MM.1S (cell line): Measurements from ENCODE around the gene COL6A2.

Source experiments
- DNase-seq: peaks from one replicate; pipeline ENCODE4 v3.0.0-alpha.2; 2015
- H2AFZ ChIP-seq: fragments of 300-600 bp; sonication (generic); 2 replicates; pipeline ENCODE4 v1.6.0; 2016; ENCODE audit warnings: antibody characterized with exemption, low read length
- H3F3A ChIP-seq: fragments of 300-600 bp; sonication (generic); 2 replicates; pipeline ENCODE4 v1.6.1; 2016; ENCODE audit warnings: mild to moderate bottlenecking, antibody characterized with exemption, low read length, moderate library complexity, mixed read lengths; ENCODE audit not compliant: insufficient read depth
- H3K27ac ChIP-seq: fragments of 300-600 bp; sonication (generic); 2 replicates; pipeline ENCODE4 v1.5.1; 2016; ENCODE audit warnings: mild to moderate bottlenecking, low read length
- H3K27me3 ChIP-seq: fragments of 300-600 bp; sonication (generic); replicated peaks from 2 replicates; pipeline ENCODE4 v1.6.0; 2016; ENCODE audit warnings: low read length; ENCODE audit not compliant: insufficient read depth
- H3K36me3 ChIP-seq: fragments of 300-600 bp; sonication (generic); replicated peaks from 2 replicates; pipeline ENCODE4 v1.6.1; 2016; ENCODE audit warnings: mild to moderate bottlenecking, low read length, mixed read lengths; ENCODE audit not compliant: insufficient read depth
- H3K4me1 ChIP-seq: fragments of 300-600 bp; sonication (generic); 2 replicates; pipeline ENCODE4 v1.6.1; 2016; ENCODE audit warnings: low read length, mixed read lengths
- H3K4me2 ChIP-seq: fragments of 300-600 bp; sonication (generic); 2 replicates; pipeline ENCODE4 v1.6.0; 2016; ENCODE audit warnings: low read depth, low read length
- H3K4me3 ChIP-seq: fragments of 300-600 bp; sonication (generic); 2 replicates; pipeline ENCODE4 v1.5.1; 2016; ENCODE audit warnings: low read length, mixed read lengths
- H3K79me2 ChIP-seq: fragments of 300-600 bp; sonication (generic); 2 replicates; pipeline ENCODE4 v1.6.1; 2016; ENCODE audit warnings: mixed run types, low read length, mixed read lengths
- H3K9ac ChIP-seq: fragments of 300-600 bp; sonication (generic); 2 replicates; pipeline ENCODE4 v1.6.1; 2016; ENCODE audit warnings: low read length, mixed read lengths
- H3K9me2 ChIP-seq: fragments of 300-600 bp; sonication (generic); replicated peaks from 2 replicates; pipeline ENCODE4 v1.6.1; 2016; ENCODE audit warnings: mild to moderate bottlenecking, low read length, mixed read lengths; ENCODE audit not compliant: insufficient read depth
- H3K9me3 ChIP-seq: fragments of 300-600 bp; sonication (generic); replicated peaks from 2 replicates; pipeline ENCODE4 v1.6.1; 2016; ENCODE audit warnings: mild to moderate bottlenecking, low read length, mixed read lengths; ENCODE audit not compliant: insufficient read depth
- H4K20me1 ChIP-seq: fragments of 300-600 bp; sonication (generic); 2 replicates; pipeline ENCODE4 v1.6.1; 2016; ENCODE audit warnings: mild to moderate bottlenecking, low read length, moderate library complexity, mixed read lengths; ENCODE audit not compliant: insufficient read depth
- EZH2 ChIP-seq: fragments of 300-600 bp; sonication (generic); optimal IDR thresholded peaks from 2 replicates; pipeline ENCODE3; 2017; ENCODE audit warnings: low read depth, mild to moderate bottlenecking, antibody characterized with exemption, low read length, mixed read lengths
- EZH2phosphoT487 ChIP-seq: fragments of 300-600 bp; sonication (generic); IDR thresholded peaks from 2 replicates; pipeline ENCODE4 v1.6.1; 2018; ENCODE audit warnings: antibody characterized with exemption, low read length
- TF ChIP-seq, protein P1 (sequence below): fragments of 300-600 bp; sonication (generic); IDR thresholded peaks from 2 replicates; pipeline ENCODE4 v1.5.1; 2016; ENCODE audit warnings: antibody characterized with exemption, low read length, mixed read lengths

COL6A2 gene

DNA sequence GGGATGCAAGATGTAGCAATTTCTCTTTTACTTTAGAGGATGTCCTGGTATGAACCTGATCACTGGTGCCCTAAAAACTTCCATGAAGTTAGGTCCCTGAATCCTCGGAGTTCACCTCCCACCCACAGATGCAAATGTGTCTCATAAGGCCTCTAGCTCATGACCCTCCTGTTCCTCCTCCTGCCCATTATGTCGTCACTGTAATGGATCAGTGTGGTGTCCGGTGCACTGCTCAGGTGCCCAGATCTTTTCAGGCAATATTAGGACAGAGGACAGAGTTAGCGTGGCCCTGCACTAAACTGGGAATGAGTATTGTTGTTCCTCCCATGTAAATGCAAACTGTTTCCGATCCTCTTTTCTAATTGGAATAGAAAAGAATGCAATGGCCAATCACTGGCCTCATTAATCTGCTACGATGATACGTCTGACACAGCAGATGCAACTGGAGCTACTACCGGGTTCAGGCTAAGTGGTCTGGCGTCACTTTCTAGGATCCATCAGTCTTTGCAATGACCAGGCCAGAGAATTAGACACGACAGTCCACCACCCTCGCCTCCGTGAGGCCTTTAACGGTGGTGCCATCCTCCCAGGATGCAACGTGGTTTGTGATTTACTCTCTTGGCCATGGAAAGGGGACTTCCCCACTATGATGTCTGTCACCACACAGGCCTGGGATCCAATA, 3.4 kb upstream of the COL6A2 start:
- Histone ChIP-seq H3K9me3 (no peaks in the 10 kb centered on the region), H4K20me1 (no peaks in the 10 kb centered on the region), H3K27me3 (peaks cover 66% of the 10 kb centered on the region), H2AFZ (no peak overlapping the region), H3K9me2 (no peaks in the 10 kb centered on the region), H3K4me2 (no peak overlapping the region), H3K4me1 (no peaks in the 10 kb centered on the region), H3K27ac (no peak overlapping the region), H3K4me3 (no peak overlapping the region), H3K79me2 (no peaks in the 10 kb centered on the region), H3F3A (no peaks in the 10 kb centered on the region), H3K9ac (no peak overlapping the region), H3K36me3 (no peaks in the 10 kb centered on the region)
- DNase-seq, result no peak
- TF ChIP-seq EZH2phosphoT487 (no peak), EZH2 (no peak)
- TF ChIP-seq, protein P1, sequence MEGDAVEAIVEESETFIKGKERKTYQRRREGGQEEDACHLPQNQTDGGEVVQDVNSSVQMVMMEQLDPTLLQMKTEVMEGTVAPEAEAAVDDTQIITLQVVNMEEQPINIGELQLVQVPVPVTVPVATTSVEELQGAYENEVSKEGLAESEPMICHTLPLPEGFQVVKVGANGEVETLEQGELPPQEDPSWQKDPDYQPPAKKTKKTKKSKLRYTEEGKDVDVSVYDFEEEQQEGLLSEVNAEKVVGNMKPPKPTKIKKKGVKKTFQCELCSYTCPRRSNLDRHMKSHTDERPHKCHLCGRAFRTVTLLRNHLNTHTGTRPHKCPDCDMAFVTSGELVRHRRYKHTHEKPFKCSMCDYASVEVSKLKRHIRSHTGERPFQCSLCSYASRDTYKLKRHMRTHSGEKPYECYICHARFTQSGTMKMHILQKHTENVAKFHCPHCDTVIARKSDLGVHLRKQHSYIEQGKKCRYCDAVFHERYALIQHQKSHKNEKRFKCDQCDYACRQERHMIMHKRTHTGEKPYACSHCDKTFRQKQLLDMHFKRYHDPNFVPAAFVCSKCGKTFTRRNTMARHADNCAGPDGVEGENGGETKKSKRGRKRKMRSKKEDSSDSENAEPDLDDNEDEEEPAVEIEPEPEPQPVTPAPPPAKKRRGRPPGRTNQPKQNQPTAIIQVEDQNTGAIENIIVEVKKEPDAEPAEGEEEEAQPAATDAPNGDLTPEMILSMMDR, result no peak

DNA sequence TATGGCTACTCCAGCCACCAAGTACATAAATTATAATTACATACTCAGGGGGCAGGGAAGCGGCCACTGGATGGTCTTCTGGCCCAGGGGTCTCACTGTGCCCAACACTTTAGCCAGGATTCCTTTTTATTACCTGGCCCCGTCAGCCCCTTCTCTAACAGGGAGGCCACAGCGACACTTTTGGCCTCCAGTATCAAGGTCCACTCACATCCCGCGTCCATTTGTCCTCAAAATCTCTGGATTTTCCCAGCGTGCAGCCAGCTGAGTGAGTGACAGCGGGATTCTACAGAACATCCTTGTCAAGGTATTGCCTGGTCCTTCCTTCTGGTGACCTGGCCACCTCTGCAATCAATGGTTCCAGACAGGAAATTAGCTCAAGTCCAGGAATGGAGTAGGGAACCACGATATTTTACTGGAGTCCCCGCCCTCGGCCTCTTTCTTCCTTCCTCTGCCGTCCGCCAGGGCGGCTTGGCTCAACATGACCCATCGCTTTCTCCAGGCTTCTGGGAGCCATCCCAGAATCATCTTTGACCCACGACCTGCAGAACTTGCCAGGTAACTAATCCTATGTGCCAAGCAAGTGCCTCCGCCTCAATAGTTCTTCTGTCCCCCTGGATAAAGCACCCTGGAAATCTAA, 2.7 kb upstream of the COL6A2 start:
- no peaks in the 10 kb centered on the region for H3F3A ChIP-seq
- H2AFZ ChIP-seq, result no peak overlapping the region
- no peaks in the 10 kb centered on the region for H3K36me3 ChIP-seq
- no peak for DNase-seq
- no peaks in the 10 kb centered on the region for H3K9me2 ChIP-seq
- H3K9me3 ChIP-seq, result no peaks in the 10 kb centered on the region
- H3K4me2 ChIP-seq, result no peak overlapping the region
- H3K27ac ChIP-seq, result no peak overlapping the region
- H3K9ac ChIP-seq, result no peak overlapping the region
- H3K27me3 ChIP-seq, result peaks cover 68% of the 10 kb centered on the region
- no peak overlapping the region for H3K4me3 ChIP-seq
- no peaks in the 10 kb centered on the region for H3K4me1 ChIP-seq
- TF ChIP-seq, protein P1, result no peak
- no peak for TF ChIP-seq EZH2
- TF ChIP-seq EZH2phosphoT487, result no peak
- no peaks in the 10 kb centered on the region for H3K79me2 ChIP-seq
- H4K20me1 ChIP-seq, result no peaks in the 10 kb centered on the region

DNA sequence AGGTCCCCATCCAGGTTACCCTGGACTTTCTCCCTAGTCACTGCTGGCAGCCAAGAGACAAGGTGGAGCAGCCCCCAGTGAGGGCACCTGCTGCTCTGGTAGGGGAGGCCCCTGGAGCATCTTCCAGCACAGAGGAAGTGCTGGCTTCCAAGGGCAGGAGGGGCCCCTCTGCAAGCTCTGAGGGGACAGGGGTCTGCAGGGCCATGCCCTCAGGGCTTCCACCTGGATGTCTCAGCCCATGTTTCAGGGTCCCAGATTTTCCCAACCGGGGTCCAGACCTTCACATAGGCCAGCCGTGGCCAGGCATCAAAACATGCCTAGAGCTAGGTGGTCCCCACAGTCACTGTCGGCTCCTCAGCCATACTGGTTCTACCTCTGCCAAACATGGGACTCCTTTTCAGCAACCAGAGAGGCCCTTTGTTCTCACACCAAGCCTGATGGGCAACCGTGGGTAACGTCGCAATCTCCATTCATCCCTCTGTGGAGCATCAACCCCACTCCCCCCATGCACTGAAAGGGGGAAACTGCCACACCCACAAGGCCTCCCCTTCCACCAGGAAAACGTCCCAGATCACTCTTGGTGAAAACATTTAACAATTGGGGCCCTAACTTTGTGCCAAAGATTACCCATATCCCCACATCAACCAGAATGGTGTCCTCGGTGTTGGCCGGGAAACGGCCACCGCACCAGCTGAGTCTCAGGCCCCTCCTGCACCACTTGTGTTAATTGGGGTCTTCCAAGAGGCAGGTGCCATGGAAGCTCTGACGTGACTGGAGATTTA, 1.9 kb upstream of the COL6A2 start:
- Histone ChIP-seq H3K36me3 (no peaks in the 10 kb centered on the region), H4K20me1 (no peaks in the 10 kb centered on the region), H3K9me2 (no peaks in the 10 kb centered on the region), H3K4me2 (no peak overlapping the region), H3F3A (no peaks in the 10 kb centered on the region), H2AFZ (no peak overlapping the region), H3K27ac (no peak overlapping the region), H3K9ac (no peak overlapping the region), H3K79me2 (no peaks in the 10 kb centered on the region), H3K4me3 (no peak overlapping the region), H3K27me3 (peaks cover 77% of the 10 kb centered on the region), H3K9me3 (no peaks in the 10 kb centered on the region), H3K4me1 (no peaks in the 10 kb centered on the region)
- no peak for DNase-seq
- TF ChIP-seq EZH2, result no peak
- no peak for TF ChIP-seq EZH2phosphoT487
